K562 (cell line): ENCODE data around the gene CD55. TPM values are rescaled to one million over a fixed set of nuclear protein-coding genes. Genes with fewer than 3 reads are reported as not detected.
A peak's percentile ranks its signal among the peaks of the same experiment; 100 is the strongest.

ENCODE experiments used
- CHD7 ChIP-seq: fragments of 200-600 bp; sonication (generic); IDR thresholded peaks from one replicate; pipeline ENCODE4 v1.6.1; 2012; ENCODE audit warnings: mild to moderate bottlenecking, low read depth, low read length, inconsistent platforms
- CTCF ChIP-seq, 3 experiments: IDR thresholded peaks in 2 of 3; conservative IDR thresholded peaks in 1 of 3; 2 replicates each; pipeline ENCODE4 v1.5.1; 2011 to 2012; ENCODE audit warnings: low read length in 3 of 3, mild to moderate bottlenecking in 3 of 3, control low read depth in 2 of 3, improper control_type of control experiment in 1 of 3, inconsistent platforms in 1 of 3, low read depth in 1 of 3, mixed read lengths in 1 of 3, moderate library complexity in 1 of 3; ENCODE audit not compliant: insufficient read depth in 2 of 3
- DACH1 ChIP-seq: fragments of 450-650 bp; IDR thresholded peaks from 2 replicates; pipeline ENCODE4 v1.6.1; 2018; ENCODE audit not compliant: partially characterized antibody
- HBP1 ChIP-seq: fragments of 450-650 bp; formaldehyde crosslinking; IDR thresholded peaks from 2 replicates; pipeline ENCODE4 v1.4.0; 2022; ENCODE audit warnings: missing genetic modification characterization
- SFPQ ChIP-seq: fragments of 200-400 bp; formaldehyde crosslinking; IDR thresholded peaks from 2 replicates; pipeline ENCODE4 v1.6.1; 2017; ENCODE audit warnings: mild to moderate bottlenecking, low read depth, low read length, moderate library complexity
- ZBTB26 ChIP-seq: fragments of 450-650 bp; formaldehyde crosslinking; IDR thresholded peaks from 2 replicates; pipeline ENCODE4 v1.4.0; 2022; ENCODE audit warnings: missing genetic modification characterization
- polyA plus RNA-seq, 8 experiments: library from polyadenylated mRNA; depleted of rRNA in 4 of 8; stranded (reverse) in 5 of 8; unstranded in 3 of 8; fragments of >200 nt; fragmentation: Nextera tagmentation in 2 of 8; fragmentation: Illumina TruSeq in 1 of 8; extraction: Ambion mirVana in 2 of 8; extraction: Trizol in 1 of 8; gene quantifications; 2 replicates each; pipeline versions ENCODE4 v1.2.1 to v1.2.3, GENCODE V29; 2011 to 2014; ENCODE audit warnings: inconsistent platforms in 1 of 8, missing spikeins in 1 of 8
- total RNA-seq, 7 experiments: library from RNA; depleted of rRNA in 6 of 7; stranded (reverse); fragments of >200 nt in 6 of 7; fragmentation: Illumina TruSeq in 2 of 7; extraction: Trizol in 2 of 7; gene quantifications; 2 replicates each; pipeline versions ENCODE4 v1.2.1 to v1.2.3, GENCODE V29; 2011 to 2021; ENCODE audit warnings: low replicate concordance in 1 of 7

CD55 gene
- total and polyA plus RNA-seq, 9 of the 15 experiments (the other 6 are each of a cell fraction or from before 2014, with no cell fraction given): 17.7 to 150 (median 97.0) TPM

- no peak for TF ChIP-seq CHD7
- 0 out of 2 replicates have a peak, but pooled peaks have one; percentile 37 for TF ChIP-seq ZBTB26
- TF ChIP-seq CTCF (IDR thresholded peaks at IDR 0.05 in 2 of 3, conservative IDR thresholded peaks at IDR 0.05 in 1 of 3; ENCODE audit: insufficient read depth in 2 of 3, low read depth in 1 of 3, low read length in 3 of 3): no peak
- no peak for TF ChIP-seq SFPQ
- peak; percentile 48; the same call in 1 of the 2 replicates for TF ChIP-seq HBP1
- no peak for TF ChIP-seq DACH1
These were observed 41.7 kb downstream of the CD55 start (continued) for GRCh38 chr1:207362962-207363860.
